ENCODE results near the gene UBALD1. TPM values are rescaled to one million over a fixed set of nuclear protein-coding genes. Genes with fewer than 3 reads are reported as not detected.
A peak's percentile ranks its signal among the peaks of the same experiment; 100 is the strongest.

UBALD1 gene
- polyA plus RNA-seq, 1 donor (not counting 4 experiments of a cell fraction or from before 2014, with no cell fraction given) = 4.0 TPM

DNA sequence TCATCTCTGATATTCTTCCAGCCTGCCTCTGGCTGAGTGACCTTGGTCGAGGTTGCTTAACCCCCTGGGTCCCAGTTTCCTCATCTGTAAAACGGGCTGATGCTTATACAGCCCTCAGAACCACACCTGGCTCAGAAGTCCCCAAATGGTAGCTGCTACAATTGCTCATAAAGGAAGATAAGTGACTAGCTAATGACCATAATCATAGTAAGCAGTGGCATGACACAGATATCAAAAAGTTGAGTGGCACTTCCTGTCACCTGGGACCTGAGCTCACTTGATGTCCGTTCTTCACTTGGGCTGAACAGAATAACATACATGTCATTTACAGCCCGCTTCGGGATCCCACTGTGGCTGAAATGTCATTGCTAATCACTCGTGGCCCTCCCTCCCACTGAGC, 11.7 kb upstream of the UBALD1 start:
- no peak overlapping the region for H2AFZ ChIP-seq (ENCODE audit: control insufficient read depth, low read length)
- peak overlapping the region; percentile 92 for H3K4me2 ChIP-seq (ENCODE audit: control insufficient read depth, extremely low read depth, insufficient read depth, low read depth, low read length)
- no peaks in the 10 kb centered on the region for H3K27me3 ChIP-seq (ENCODE audit: control insufficient read depth, extremely low read depth, insufficient read depth, low read length)
- H3K9me3 ChIP-seq (ENCODE audit: control insufficient read depth, low read depth, low read length) = no peaks in the 10 kb centered on the region
- peaks cover 5% of the 10 kb centered on the region for H3K4me1 ChIP-seq (ENCODE audit: control insufficient read depth, extremely low read depth, insufficient read depth, low read length)
- H3K4me3 ChIP-seq (ENCODE audit: control insufficient read depth in 2 of 3, extremely low read depth in 1 of 3, insufficient read depth in 2 of 3, low read depth in 1 of 3, low read length in 3 of 3) = peak overlapping the region in 1 of 3 experiments; percentile 80
- dilution Hi-C loops (cut with MboI; ENCODE audit: extremely low pct_ligation_motif_present, low sequenced_read_pairs) = no loop called here
- DNase-seq (ENCODE audit: low read depth, low spot score) (no peak), FAIRE-seq (no peak)
- TF ChIP-seq EZH2 (IDR thresholded peaks at IDR 0.05; ENCODE audit: low read length) = no peak
- TF ChIP-seq, protein P1, sequence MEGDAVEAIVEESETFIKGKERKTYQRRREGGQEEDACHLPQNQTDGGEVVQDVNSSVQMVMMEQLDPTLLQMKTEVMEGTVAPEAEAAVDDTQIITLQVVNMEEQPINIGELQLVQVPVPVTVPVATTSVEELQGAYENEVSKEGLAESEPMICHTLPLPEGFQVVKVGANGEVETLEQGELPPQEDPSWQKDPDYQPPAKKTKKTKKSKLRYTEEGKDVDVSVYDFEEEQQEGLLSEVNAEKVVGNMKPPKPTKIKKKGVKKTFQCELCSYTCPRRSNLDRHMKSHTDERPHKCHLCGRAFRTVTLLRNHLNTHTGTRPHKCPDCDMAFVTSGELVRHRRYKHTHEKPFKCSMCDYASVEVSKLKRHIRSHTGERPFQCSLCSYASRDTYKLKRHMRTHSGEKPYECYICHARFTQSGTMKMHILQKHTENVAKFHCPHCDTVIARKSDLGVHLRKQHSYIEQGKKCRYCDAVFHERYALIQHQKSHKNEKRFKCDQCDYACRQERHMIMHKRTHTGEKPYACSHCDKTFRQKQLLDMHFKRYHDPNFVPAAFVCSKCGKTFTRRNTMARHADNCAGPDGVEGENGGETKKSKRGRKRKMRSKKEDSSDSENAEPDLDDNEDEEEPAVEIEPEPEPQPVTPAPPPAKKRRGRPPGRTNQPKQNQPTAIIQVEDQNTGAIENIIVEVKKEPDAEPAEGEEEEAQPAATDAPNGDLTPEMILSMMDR (optimal IDR thresholded peaks at IDR 0.05 in 1 of 3, IDR thresholded peaks at IDR 0.05 in 1 of 3, conservative IDR thresholded peaks at IDR 0.05 in 1 of 3; ENCODE audit: extremely low read depth in 1 of 3, insufficient read depth in 2 of 3, low read length in 3 of 3) = no peak
- H3K27ac ChIP-seq (ENCODE audit: control insufficient read depth, insufficient read depth, low read length) = no peak overlapping the region
- no peaks in the 10 kb centered on the region for H4K20me1 ChIP-seq (ENCODE audit: control insufficient read depth, extremely low read depth, insufficient read depth, low read length)
- no peaks in the 10 kb centered on the region for H3K9me1 ChIP-seq (ENCODE audit: control insufficient read depth, extremely low read depth, insufficient read depth, low read length)
- no peak overlapping the region for H3K9ac ChIP-seq (ENCODE audit: control insufficient read depth, extremely low read depth, insufficient read depth, low read length)
- H3K79me2 ChIP-seq (ENCODE audit: control insufficient read depth, insufficient read depth, low read length) = peaks cover 55% of the 10 kb centered on the region
- H3K36me3 ChIP-seq (ENCODE audit: control insufficient read depth in 2 of 2, extremely low read depth in 1 of 2, insufficient read depth in 2 of 2, low read length in 2 of 2) = peaks cover 0 to 2% of the 10 kb centered on the region in 2 experiments

DNA sequence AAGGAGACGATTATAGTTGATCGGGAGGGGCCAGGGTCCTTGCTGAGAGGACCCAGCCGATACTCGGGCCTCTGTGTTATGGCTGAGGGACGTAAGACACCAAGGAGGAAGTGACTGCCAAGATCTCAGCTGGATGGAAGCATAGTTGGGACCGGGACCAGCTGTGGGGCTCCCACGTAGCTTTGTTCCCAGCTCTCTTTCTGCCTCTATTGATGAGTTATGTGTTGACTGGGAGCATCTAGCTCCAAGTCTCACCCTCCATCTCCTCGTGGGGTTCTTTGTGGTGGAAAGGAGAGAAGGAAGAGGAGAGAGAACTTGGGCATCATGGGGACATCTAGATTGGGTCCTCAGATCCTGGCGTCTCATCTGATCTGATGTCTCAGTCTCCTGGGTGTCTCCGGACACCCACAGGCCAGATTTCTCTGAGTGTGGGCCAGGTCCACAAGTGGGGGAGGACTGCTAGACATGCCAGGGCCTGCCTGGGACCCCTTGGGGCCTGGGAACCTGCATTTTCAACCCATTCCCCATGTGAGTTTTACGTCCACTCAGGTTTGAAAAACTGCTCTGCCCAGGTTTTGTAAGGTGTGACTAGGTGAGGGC, 11.0 kb upstream of the UBALD1 start:
- peak overlapping the region; percentile 92 for H3K4me2 ChIP-seq (ENCODE audit: control insufficient read depth, extremely low read depth, insufficient read depth, low read depth, low read length)
- TF ChIP-seq EZH2 (IDR thresholded peaks at IDR 0.05; ENCODE audit: low read length) = no peak
- TF ChIP-seq, protein P1 (optimal IDR thresholded peaks at IDR 0.05 in 1 of 3, IDR thresholded peaks at IDR 0.05 in 1 of 3, conservative IDR thresholded peaks at IDR 0.05 in 1 of 3; ENCODE audit: extremely low read depth in 1 of 3, insufficient read depth in 2 of 3, low read length in 3 of 3) = no peak
- no peaks in the 10 kb centered on the region for H3K27me3 ChIP-seq (ENCODE audit: control insufficient read depth, extremely low read depth, insufficient read depth, low read length)
- H3K79me2 ChIP-seq (ENCODE audit: control insufficient read depth, insufficient read depth, low read length) = peaks cover 48% of the 10 kb centered on the region
- peaks cover 0 to 2% of the 10 kb centered on the region in 2 experiments for H3K36me3 ChIP-seq (ENCODE audit: control insufficient read depth in 2 of 2, extremely low read depth in 1 of 2, insufficient read depth in 2 of 2, low read length in 2 of 2)
- H3K27ac ChIP-seq (ENCODE audit: control insufficient read depth, insufficient read depth, low read length) = peak overlapping the region; percentile 97
- peaks cover 5% of the 10 kb centered on the region for H3K4me1 ChIP-seq (ENCODE audit: control insufficient read depth, extremely low read depth, insufficient read depth, low read length)
- H3K9me1 ChIP-seq (ENCODE audit: control insufficient read depth, extremely low read depth, insufficient read depth, low read length) = no peaks in the 10 kb centered on the region
- peak overlapping the region; percentile 89 for H3K9ac ChIP-seq (ENCODE audit: control insufficient read depth, extremely low read depth, insufficient read depth, low read length)
- DNase-seq (ENCODE audit: low read depth, low spot score) (no peak), FAIRE-seq (no peak)
- H3K9me3 ChIP-seq (ENCODE audit: control insufficient read depth, low read depth, low read length) = no peaks in the 10 kb centered on the region
- dilution Hi-C loops (cut with MboI; ENCODE audit: extremely low pct_ligation_motif_present, low sequenced_read_pairs) = no loop called here
- H2AFZ ChIP-seq (ENCODE audit: control insufficient read depth, low read length) = peak overlapping the region; percentile 40
- H4K20me1 ChIP-seq (ENCODE audit: control insufficient read depth, extremely low read depth, insufficient read depth, low read length) = no peaks in the 10 kb centered on the region
- H3K4me3 ChIP-seq (ENCODE audit: control insufficient read depth in 2 of 3, extremely low read depth in 1 of 3, insufficient read depth in 2 of 3, low read depth in 1 of 3, low read length in 3 of 3) = peak overlapping the region; percentile 80 to 89 (median 82)
